Keratinocyte (primary cell): ENCODE measurements around the gene CDCA4. TPM values are rescaled to one million over a fixed set of nuclear protein-coding genes. Genes with fewer than 3 reads are reported as not detected.

Experiments used
- DNase-seq: peaks from one replicate; pipeline ENCODE4 v3.0.0-alpha.2; 2011; ENCODE audit warnings: low read depth, missing footprints, low spot score
- FAIRE-seq: peaks from 2 replicates; lab custom pipeline; 2011; peaks lifted over from hg19 to GRCh38; lab: Jason Lieb, UNC
- H2AFZ ChIP-seq: 2 replicates; pipeline ENCODE4 v1.6.0; 2012; ENCODE audit warnings: low read length, control low read depth, inconsistent platforms; ENCODE audit not compliant: control insufficient read depth
- H3K27ac ChIP-seq: 2 replicates; pipeline ENCODE4 v1.5.1; 2011; ENCODE audit warnings: low read length; ENCODE audit not compliant: control insufficient read depth, insufficient read depth
- H3K27me3 ChIP-seq: 3 replicates; pipeline ENCODE4 v1.6.0; 2011; ENCODE audit warnings: low read length; ENCODE audit not compliant: control insufficient read depth, insufficient read depth; ENCODE audit errors: extremely low read depth
- H3K36me3 ChIP-seq, 2 experiments: 2 replicates in 1 of 2; 3 replicates in 1 of 2; pipeline ENCODE4 v1.5.1; 2011; ENCODE audit warnings: low read length in 2 of 2, mild to moderate bottlenecking in 1 of 2; ENCODE audit not compliant: control insufficient read depth in 2 of 2, insufficient read depth in 2 of 2; ENCODE audit errors: extremely low read depth in 1 of 2
- H3K4me1 ChIP-seq: 3 replicates; pipeline ENCODE4 v1.5.1; 2011; ENCODE audit warnings: low read length; ENCODE audit not compliant: control insufficient read depth, insufficient read depth; ENCODE audit errors: extremely low read depth
- H3K4me2 ChIP-seq: 3 replicates; pipeline ENCODE4 v1.6.0; 2011; ENCODE audit warnings: low read depth, low read length; ENCODE audit not compliant: control insufficient read depth, insufficient read depth; ENCODE audit errors: extremely low read depth
- H3K4me3 ChIP-seq, 3 experiments: fragments of 200-600 bp in 1 of 3; sonication (generic) in 1 of 3; 2 replicates in 2 of 3; 3 replicates in 1 of 3; pipeline ENCODE4 v1.5.1; 2011 to 2016; ENCODE audit warnings: low read length in 3 of 3, mild to moderate bottlenecking in 3 of 3, control low read depth in 2 of 3, inconsistent platforms in 1 of 3, low read depth in 1 of 3, mixed read lengths in 1 of 3, mixed run types in 1 of 3, moderate library complexity in 1 of 3; ENCODE audit not compliant: control insufficient read depth in 2 of 3, insufficient read depth in 2 of 3; ENCODE audit errors: extremely low read depth in 1 of 3
- H3K79me2 ChIP-seq: 2 replicates; pipeline ENCODE4 v1.6.0; 2012; ENCODE audit warnings: low read length; ENCODE audit not compliant: control insufficient read depth, insufficient read depth
- H3K9ac ChIP-seq: 3 replicates; pipeline ENCODE4 v1.6.0; 2011; ENCODE audit warnings: low read length; ENCODE audit not compliant: control insufficient read depth, insufficient read depth; ENCODE audit errors: extremely low read depth
- H3K9me1 ChIP-seq: 3 replicates; pipeline ENCODE4 v1.6.0; 2011; ENCODE audit warnings: low read length; ENCODE audit not compliant: control insufficient read depth, insufficient read depth; ENCODE audit errors: extremely low read depth
- H3K9me3 ChIP-seq: 2 replicates; pipeline ENCODE4 v1.5.1; 2012; ENCODE audit warnings: low read depth, low read length; ENCODE audit not compliant: control insufficient read depth
- H4K20me1 ChIP-seq: 3 replicates; pipeline ENCODE4 v1.6.0; 2011; ENCODE audit warnings: low read length; ENCODE audit not compliant: control insufficient read depth, insufficient read depth; ENCODE audit errors: extremely low read depth
- CTCF ChIP-seq, 3 experiments: IDR thresholded peaks in 1 of 3; conservative IDR thresholded peaks in 1 of 3; optimal IDR thresholded peaks in 1 of 3; 2 replicates in 2 of 3; 3 replicates in 1 of 3; pipeline versions ENCODE3 to v1.5.1; 2011; ENCODE audit warnings: low read length in 3 of 3, mild to moderate bottlenecking in 3 of 3, moderate library complexity in 2 of 3, control low read depth in 1 of 3, inconsistent platforms in 1 of 3; ENCODE audit not compliant: insufficient read depth in 2 of 3; ENCODE audit errors: extremely low read depth in 1 of 3
- EZH2 ChIP-seq: IDR thresholded peaks from one replicate; pipeline ENCODE4 v1.6.1; 2012; ENCODE audit warnings: inconsistent platforms, mild to moderate bottlenecking, low read length, moderate library complexity
- dilution Hi-C: fragments of 300-500 bp; cut with MboI; formaldehyde crosslinking; loops from one replicate; pipeline ENCODE4 v1.7.0; 2020; ENCODE audit warnings: low sequenced_read_pairs; ENCODE audit not compliant: extremely low pct_ligation_motif_present
- polyA plus RNA-seq, 5 experiments: library from polyadenylated mRNA; depleted of rRNA in 3 of 5; stranded (reverse) in 3 of 5; stranded (forward) in 1 of 5; unstranded in 1 of 5; fragments of >200 nt; gene quantifications; 1 replicate in 1 of 5; 2 replicates in 3 of 5; 3 replicates in 1 of 5; pipeline versions ENCODE4 v1.2.1 to v1.2.3, GENCODE V29; 2011 to 2012; ENCODE audit warnings: missing spikeins in 2 of 5, low read depth in 1 of 5, low replicate concordance in 1 of 5

The CDCA4 gene
- polyA plus RNA-seq, 1 donor (not counting 4 experiments of a cell fraction or from before 2014, with no cell fraction given) = 35.7 TPM

- peaks cover 1% of the 10 kb centered on the region for H3K79me2 ChIP-seq
- peaks cover 20 to 22% of the 10 kb centered on the region in 2 experiments for H3K36me3 ChIP-seq
- no peak overlapping the region for H3K4me2 ChIP-seq
- FAIRE-seq (no peak), DNase-seq (no peak)
- no peak for TF ChIP-seq EZH2
- no peak for TF ChIP-seq CTCF (optimal IDR thresholded peaks at IDR 0.05 in 1 of 3, IDR thresholded peaks at IDR 0.05 in 1 of 3, conservative IDR thresholded peaks at IDR 0.05 in 1 of 3; ENCODE audit: extremely low read depth in 1 of 3, insufficient read depth in 2 of 3, low read length in 3 of 3)
- dilution Hi-C loops = no loop called here
- no peak overlapping the region for H3K4me3 ChIP-seq
- H3K9me1 ChIP-seq = no peaks in the 10 kb centered on the region
- no peaks in the 10 kb centered on the region for H3K27me3 ChIP-seq
- H3K27ac ChIP-seq = no peak overlapping the region
- H4K20me1 ChIP-seq = no peaks in the 10 kb centered on the region
- H3K9me3 ChIP-seq = no peaks in the 10 kb centered on the region
- peaks cover 3% of the 10 kb centered on the region for H3K4me1 ChIP-seq
- no peak overlapping the region for H2AFZ ChIP-seq
- no peak overlapping the region for H3K9ac ChIP-seq
These were observed 29.0 kb downstream of the CDCA4 start for GRCh38 chr14:104991896-104992230.

GRCh38 chr14:104989951-104990303 is 31.0 kb downstream of the CDCA4 start:
- peaks cover 15 to 22% of the 10 kb centered on the region in 2 experiments for H3K36me3 ChIP-seq
- no peak overlapping the region for H3K9ac ChIP-seq
- no peak overlapping the region for H3K4me2 ChIP-seq
- FAIRE-seq (no peak), DNase-seq (no peak)
- dilution Hi-C loops = no loop called here
- H3K27ac ChIP-seq = no peak overlapping the region
- H2AFZ ChIP-seq = no peak overlapping the region
- H3K9me3 ChIP-seq = no peaks in the 10 kb centered on the region
- H3K9me1 ChIP-seq = no peaks in the 10 kb centered on the region
- no peaks in the 10 kb centered on the region for H3K27me3 ChIP-seq
- TF ChIP-seq EZH2 (no peak), CTCF (optimal IDR thresholded peaks at IDR 0.05 in 1 of 3, IDR thresholded peaks at IDR 0.05 in 1 of 3, conservative IDR thresholded peaks at IDR 0.05 in 1 of 3; ENCODE audit: extremely low read depth in 1 of 3, insufficient read depth in 2 of 3, low read length in 3 of 3) (no peak)
- H3K4me3 ChIP-seq = no peak overlapping the region
- H3K4me1 ChIP-seq = peaks cover 7% of the 10 kb centered on the region
- H4K20me1 ChIP-seq = no peaks in the 10 kb centered on the region
- H3K79me2 ChIP-seq = peaks cover 5% of the 10 kb centered on the region
